Ovary (tissue), 3 donors: Measurements from ENCODE around the gene CSTPP1.

ENCODE experiments used
- POLR2A ChIP-seq: fragments of 450-650 bp; IDR thresholded peaks from one replicate; pipeline ENCODE4 v1.6.1; 2017; ENCODE audit warnings: antibody characterized with exemption, mild to moderate bottlenecking, moderate library complexity
- TF ChIP-seq, protein P1 (sequence below), 3 donors: fragments of 450-650 bp in 2 of 3; fragments of 200-600 bp in 1 of 3; IDR thresholded peaks; one replicate each; pipeline versions ENCODE4 v1.5.1 to v1.8.0; 2016 to 2022; ENCODE audit warnings: antibody characterized with exemption in 3 of 3, mild to moderate bottlenecking in 1 of 3
- donor health status: DM: no; HTN: no; CAD: no.

DNA sequence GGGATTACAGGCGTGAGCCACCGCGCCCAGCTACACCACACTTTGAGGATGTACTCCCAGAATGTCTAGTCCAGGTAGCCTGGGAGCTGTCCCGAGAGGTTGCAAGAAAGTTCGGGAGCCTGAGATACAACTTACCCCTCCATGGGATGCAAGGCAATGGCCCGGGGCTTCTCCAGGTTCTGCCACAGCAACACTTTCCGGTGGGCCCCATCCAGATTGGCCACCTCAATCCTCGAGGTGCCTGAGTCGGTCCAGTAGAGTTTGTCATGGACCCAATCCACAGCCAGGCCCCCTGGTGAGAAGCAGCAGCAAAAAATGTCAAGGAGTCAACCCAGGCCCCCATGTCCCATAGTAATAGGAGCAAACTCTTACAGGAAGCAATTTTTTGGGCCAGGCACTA, 43.7 kb upstream of the CSTPP1 start:
- TF ChIP-seq, protein P1, sequence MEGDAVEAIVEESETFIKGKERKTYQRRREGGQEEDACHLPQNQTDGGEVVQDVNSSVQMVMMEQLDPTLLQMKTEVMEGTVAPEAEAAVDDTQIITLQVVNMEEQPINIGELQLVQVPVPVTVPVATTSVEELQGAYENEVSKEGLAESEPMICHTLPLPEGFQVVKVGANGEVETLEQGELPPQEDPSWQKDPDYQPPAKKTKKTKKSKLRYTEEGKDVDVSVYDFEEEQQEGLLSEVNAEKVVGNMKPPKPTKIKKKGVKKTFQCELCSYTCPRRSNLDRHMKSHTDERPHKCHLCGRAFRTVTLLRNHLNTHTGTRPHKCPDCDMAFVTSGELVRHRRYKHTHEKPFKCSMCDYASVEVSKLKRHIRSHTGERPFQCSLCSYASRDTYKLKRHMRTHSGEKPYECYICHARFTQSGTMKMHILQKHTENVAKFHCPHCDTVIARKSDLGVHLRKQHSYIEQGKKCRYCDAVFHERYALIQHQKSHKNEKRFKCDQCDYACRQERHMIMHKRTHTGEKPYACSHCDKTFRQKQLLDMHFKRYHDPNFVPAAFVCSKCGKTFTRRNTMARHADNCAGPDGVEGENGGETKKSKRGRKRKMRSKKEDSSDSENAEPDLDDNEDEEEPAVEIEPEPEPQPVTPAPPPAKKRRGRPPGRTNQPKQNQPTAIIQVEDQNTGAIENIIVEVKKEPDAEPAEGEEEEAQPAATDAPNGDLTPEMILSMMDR (IDR thresholded peaks at IDR 0.05), result no peak
- TF ChIP-seq POLR2A, result no peak
